IMR-90 (cell line): Measurements from ENCODE around the gene CUL3. TPM values are rescaled to one million over a fixed set of nuclear protein-coding genes. Genes with fewer than 3 reads are reported as not detected.
A peak's percentile ranks its signal among the peaks of the same experiment; 100 is the strongest.

Experiments used
- ATAC-seq: fragments of 200-7000 bp; cut with Tn5 transposase; 2 replicates; pipeline ENCODE4 v1.9.1; 2020; ENCODE audit warnings: low read depth, mild to moderate bottlenecking, moderate library complexity
- BruUV-seq: library from RNA; stranded (reverse); fragments of 400-500 nt; replicated peaks from 2 replicates; lab custom pipeline; 2021; lab: Mats Ljungman, UMichigan
- CTCF ChIA-PET: fragments of 300-600 bp; formaldehyde crosslinking; extraction: SDS; loops from one replicate; lab custom pipeline; 2021; ENCODE audit warnings: antibody characterized with exemption; lab: Yijun Ruan, JAX
- POLR2A ChIA-PET: fragments of 300-600 bp; sonication (Branson Sonifier 250); formaldehyde crosslinking; loops from one replicate; lab custom pipeline; 2022; ENCODE audit warnings: antibody characterized with exemption; ENCODE audit not compliant: unreplicated experiment; lab: Charles Lee
- DNase-seq: peaks from one replicate; pipeline ENCODE4 v3.0.0; 2013
- H2AFZ ChIP-seq: replicated peaks from 2 replicates; pipeline ENCODE3; 2013; ENCODE audit warnings: low read length, mild to moderate bottlenecking; ENCODE audit not compliant: poor library complexity
- H2AK5ac ChIP-seq: 2 replicates; pipeline ENCODE4 v1.6.1; 2013; ENCODE audit warnings: low read depth, low read length, inconsistent platforms
- H2AK9ac ChIP-seq: replicated peaks from 2 replicates; pipeline ENCODE3; 2013; ENCODE audit warnings: mild to moderate bottlenecking, low read depth, low read length, moderate library complexity; ENCODE audit not compliant: poor library complexity
- H2BK120ac ChIP-seq: 2 replicates; pipeline ENCODE4 v1.6.1; 2013; ENCODE audit warnings: low read depth, low read length, inconsistent platforms
- H2BK15ac ChIP-seq: 3 replicates; pipeline ENCODE4 v1.6.1; 2013; ENCODE audit warnings: low read depth, low read length, inconsistent platforms
- H2BK20ac ChIP-seq: 2 replicates; pipeline ENCODE4 v1.6.1; 2013; ENCODE audit warnings: low read depth, mild to moderate bottlenecking, inconsistent platforms, low read length, moderate library complexity
- H2BK5ac ChIP-seq: 2 replicates; pipeline ENCODE4 v1.6.1; 2013; ENCODE audit warnings: mild to moderate bottlenecking, low read depth, low read length, inconsistent platforms; ENCODE audit not compliant: poor library complexity, severe bottlenecking
- H3K14ac ChIP-seq: replicated peaks from 2 replicates; pipeline ENCODE4 v1.6.1; 2013; ENCODE audit warnings: low read depth, low read length, inconsistent platforms
- H3K18ac ChIP-seq: 2 replicates; pipeline ENCODE4 v1.6.1; 2013; ENCODE audit warnings: low read depth, low read length, control low read depth
- H3K23ac ChIP-seq: 2 replicates; pipeline ENCODE4 v1.6.1; 2013; ENCODE audit warnings: low read depth, low read length, inconsistent platforms
- H3K27ac ChIP-seq: 2 replicates; pipeline ENCODE4 v1.5.1; 2013; ENCODE audit warnings: mild to moderate bottlenecking, control low read depth, low read length; ENCODE audit not compliant: insufficient read depth
- H3K27me3 ChIP-seq: 2 replicates; pipeline ENCODE4 v1.6.1; 2013; ENCODE audit warnings: low read length; ENCODE audit not compliant: control insufficient read depth, insufficient read depth
- H3K36me3 ChIP-seq: 2 replicates; pipeline ENCODE4 v1.6.1; 2013; ENCODE audit warnings: low read length, mixed read lengths; ENCODE audit not compliant: control insufficient read depth, insufficient read depth
- H3K4ac ChIP-seq: 2 replicates; pipeline ENCODE4 v1.6.1; 2013; ENCODE audit warnings: low read depth, low read length, inconsistent platforms
- H3K4me1 ChIP-seq: 2 replicates; pipeline ENCODE4 v1.6.1; 2013; ENCODE audit warnings: low read length, mixed read lengths; ENCODE audit not compliant: control insufficient read depth, insufficient read depth
- H3K4me2 ChIP-seq: 2 replicates; pipeline ENCODE4 v1.6.1; 2013; ENCODE audit warnings: low read depth, mild to moderate bottlenecking, control low read depth, low read length, moderate library complexity
- H3K4me3 ChIP-seq: 2 replicates; pipeline ENCODE4 v1.5.1; 2013; ENCODE audit warnings: low read depth, mild to moderate bottlenecking, control low read depth, low read length, moderate library complexity; ENCODE audit not compliant: insufficient read depth
- H3K56ac ChIP-seq: 2 replicates; pipeline ENCODE4 v1.6.1; 2013; ENCODE audit warnings: low read length, inconsistent platforms; ENCODE audit not compliant: insufficient read depth; ENCODE audit errors: extremely low read depth
- H3K79me1 ChIP-seq, 2 experiments: 2 replicates each; pipeline ENCODE4 v1.6.1; 2013; ENCODE audit warnings: low read length in 2 of 2, inconsistent platforms in 1 of 2, low read depth in 1 of 2
- H3K9ac ChIP-seq: 2 replicates; pipeline ENCODE4 v1.6.1; 2013; ENCODE audit warnings: low read depth, low read length, control low read depth
- H3K9me1 ChIP-seq: 2 replicates; pipeline ENCODE4 v1.6.1; 2013; ENCODE audit warnings: low read length, inconsistent platforms; ENCODE audit not compliant: insufficient read depth
- H3K9me3 ChIP-seq: 2 replicates; pipeline ENCODE4 v1.6.1; 2013; ENCODE audit warnings: low read length; ENCODE audit not compliant: control insufficient read depth, insufficient read depth
- H4K20me1 ChIP-seq: 2 replicates; pipeline ENCODE4 v1.6.1; 2013; ENCODE audit warnings: low read length, inconsistent platforms; ENCODE audit not compliant: insufficient read depth
- H4K5ac ChIP-seq: 2 replicates; pipeline ENCODE4 v1.6.1; 2013; ENCODE audit warnings: mild to moderate bottlenecking, low read depth, low read length, control low read depth
- H4K8ac ChIP-seq, 2 experiments: 2 replicates each; pipeline ENCODE4 v1.6.1; 2013; ENCODE audit warnings: low read depth in 2 of 2, low read length in 2 of 2, control low read depth in 1 of 2, inconsistent platforms in 1 of 2
- H4K91ac ChIP-seq: 2 replicates; pipeline ENCODE4 v1.6.1; 2013; ENCODE audit warnings: low read depth, low read length, inconsistent platforms; ENCODE audit not compliant: insufficient read depth
- BHLHE40 ChIP-seq: fragments of 150-350 bp; IDR thresholded peaks from 2 replicates; pipeline ENCODE4 v1.6.1; 2016; ENCODE audit warnings: mild to moderate bottlenecking, low read depth, low read length
- CEBPB ChIP-seq: IDR thresholded peaks from 2 replicates; pipeline ENCODE4 v1.6.1; 2012; ENCODE audit warnings: low read depth, low read length, improper control_type of control experiment
- MXI1 ChIP-seq: IDR thresholded peaks from 2 replicates; pipeline ENCODE4 v1.6.1; 2012; ENCODE audit warnings: low read depth, mild to moderate bottlenecking, low read length, moderate library complexity, borderline replicate concordance
- NFE2L2 ChIP-seq: fragments of 150-350 bp; IDR thresholded peaks from 2 replicates; pipeline ENCODE4 v1.6.1; 2016; ENCODE audit warnings: low read depth, mild to moderate bottlenecking, low read length
- POLR2A ChIP-seq: IDR thresholded peaks from 2 replicates; pipeline ENCODE4 v1.6.1; 2012; ENCODE audit warnings: mild to moderate bottlenecking, low read depth, low read length
- RAD21 ChIP-seq: IDR thresholded peaks from 2 replicates; pipeline ENCODE4 v1.6.1; 2012; ENCODE audit warnings: low read length, improper control_type of control experiment
- RFX5 ChIP-seq: IDR thresholded peaks from 2 replicates; pipeline ENCODE4 v1.8.0; 2012; ENCODE audit warnings: low read depth, mild to moderate bottlenecking, low read length, moderate library complexity
- SMC3 ChIP-seq: fragments of 150-350 bp; IDR thresholded peaks from 2 replicates; pipeline ENCODE4 v1.6.1; 2016; ENCODE audit warnings: low read depth, mild to moderate bottlenecking, antibody characterized with exemption, low read length, moderate library complexity
- USF2 ChIP-seq: fragments of 150-350 bp; IDR thresholded peaks from 2 replicates; pipeline ENCODE4 v1.6.1; 2017; ENCODE audit warnings: mild to moderate bottlenecking, antibody characterized with exemption, low read length, low read depth
- WGBS, 2 experiments: methylation state at CpG; one replicate each; pipeline versions ENCODE4 v1.1.5 to v1.1.7; 2013; ENCODE audit warnings: missing lambda C conversion rate in 2 of 2; ENCODE audit not compliant: insufficient read length in 1 of 2; ENCODE audit errors: extremely low coverage in 2 of 2; 5-methylcytosine and 5-hydroxymethylcytosine counted together
- dilution Hi-C: fragments of 300-500 bp; cut with HindIII; formaldehyde crosslinking; loops from one replicate; pipeline ENCODE4 v1.14.3; 2018; ENCODE audit warnings: low sequenced_read_pairs; ENCODE audit not compliant: unreplicated experiment
- in situ Hi-C: fragments of 300-500 bp; cut with MboI; formaldehyde crosslinking; loops from 3 replicates; pipeline ENCODE4 v1.14.3; 2019; ENCODE audit warnings: low sequenced_read_pairs, inconsistent platforms, mixed read lengths
- intact Hi-C: fragments of 100-400 bp; cut with micrococcal nuclease; formaldehyde crosslinking; loops from 2 replicates; pipeline ENCODE4 v1.10.0; 2022
- polyA plus RNA-seq, 3 experiments: library from polyadenylated mRNA; depleted of rRNA; stranded (reverse); fragments of >200 nt; gene quantifications; 2 replicates each; pipeline ENCODE4 v1.2.3, GENCODE V29; 2012; ENCODE audit warnings: low replicate concordance in 1 of 3
- total RNA-seq: library from RNA; depleted of rRNA; stranded (reverse); fragments of >200 nt; gene quantifications from 2 replicates; pipeline ENCODE4 v1.2.3, GENCODE V29; 2012

CUL3 gene
- total and polyA plus RNA-seq, 2 of the 4 experiments (the other 2 are of a cell fraction) = 33.7 to 45.7 TPM

- H3K9me1 ChIP-seq = peaks cover 7% of the 10 kb centered on the region
- peaks cover 15% of the 10 kb centered on the region for H3K4me1 ChIP-seq
- peak overlapping the region; percentile 70; the same call in 1 of the 2 replicates for H3K4me2 ChIP-seq
These were observed 66.2 kb downstream of the CUL3 start for GRCh38 chr2:224518806-224519580.

More at GRCh38 chr2:224518806-224519580, 66.2 kb downstream of the CUL3 start:
- H3K79me1 ChIP-seq = peaks cover 8 to 61% of the 10 kb centered on the region in 2 experiments; a peak in 3 of 4 replicates
- H3K27me3 ChIP-seq = no peaks in the 10 kb centered on the region
- peak overlapping the region; percentile 87 for H2BK5ac ChIP-seq
- H2BK120ac ChIP-seq = peak overlapping the region; percentile 53; the same call in 1 of the 2 replicates
- no peak overlapping the region for H2AK9ac ChIP-seq
- no peak overlapping the region for H3K9ac ChIP-seq
- no peaks in the 10 kb centered on the region for H3K36me3 ChIP-seq
- H4K91ac ChIP-seq = peak overlapping the region; percentile 20; the same call in 1 of the 2 replicates
- H4K8ac ChIP-seq = no peak overlapping the region
- no CpG with 5 or more reads among the region's 4 CpGs for WGBS, 2 experiments
- dilution Hi-C loops = no loop called here
- no peak overlapping the region for H3K4ac ChIP-seq
- no TSS peak for BruUV-seq
- H2AFZ ChIP-seq = no peak overlapping the region
- in situ Hi-C loops = no loop called here
- 0 out of 3 replicates have a peak overlapping the region, but pooled peaks have one; percentile 15 for H2BK15ac ChIP-seq
- ChIA-PET CTCF (no interaction called here), POLR2A (no interaction called here)
- ATAC-seq (peak; percentile 79), DNase-seq (peak; percentile 84)
- no peak overlapping the region for H3K56ac ChIP-seq
- no peak overlapping the region for H3K4me3 ChIP-seq
- peak overlapping the region; percentile 77; the same call in 1 of the 2 replicates for H3K18ac ChIP-seq
- no peak overlapping the region; the same call in 1 of the 2 replicates for H3K14ac ChIP-seq
- H3K27ac ChIP-seq = peak overlapping the region; percentile 52; the same call in 1 of the 2 replicates
- H4K5ac ChIP-seq = no peak overlapping the region
- 0 out of 2 replicates have a peak overlapping the region, but pooled peaks have one; percentile 34 for H2BK20ac ChIP-seq
- no peak overlapping the region for H2AK5ac ChIP-seq
- no peaks in the 10 kb centered on the region for H3K9me3 ChIP-seq
- no peak overlapping the region for H3K23ac ChIP-seq
- H4K20me1 ChIP-seq = peaks cover 25% of the 10 kb centered on the region
- TF ChIP-seq NFE2L2 (no peak), USF2 (peak; percentile 40; the same call in 1 of the 2 replicates), POLR2A (no peak), CEBPB (no peak), BHLHE40 (peak; percentile 34; the same call in 1 of the 2 replicates), RFX5 (no peak), RAD21 (no peak), SMC3 (no peak), MXI1 (no peak)
- intact Hi-C loops = loop anchor here (10.0 kb wide), 2 partner anchors 56 to 126 kb away; no protein-coding TSS in a partner anchor
